ENCODE results near the gene TAF1B. TPM values are rescaled to one million over a fixed set of nuclear protein-coding genes. Genes with fewer than 3 reads are reported as not detected.
A peak's percentile ranks its signal among the peaks of the same experiment; 100 is the strongest.

TAF1B gene
- total and polyA plus RNA-seq, 9 donors = 6.4 to 22.0 (median 14.4) TPM

DNA sequence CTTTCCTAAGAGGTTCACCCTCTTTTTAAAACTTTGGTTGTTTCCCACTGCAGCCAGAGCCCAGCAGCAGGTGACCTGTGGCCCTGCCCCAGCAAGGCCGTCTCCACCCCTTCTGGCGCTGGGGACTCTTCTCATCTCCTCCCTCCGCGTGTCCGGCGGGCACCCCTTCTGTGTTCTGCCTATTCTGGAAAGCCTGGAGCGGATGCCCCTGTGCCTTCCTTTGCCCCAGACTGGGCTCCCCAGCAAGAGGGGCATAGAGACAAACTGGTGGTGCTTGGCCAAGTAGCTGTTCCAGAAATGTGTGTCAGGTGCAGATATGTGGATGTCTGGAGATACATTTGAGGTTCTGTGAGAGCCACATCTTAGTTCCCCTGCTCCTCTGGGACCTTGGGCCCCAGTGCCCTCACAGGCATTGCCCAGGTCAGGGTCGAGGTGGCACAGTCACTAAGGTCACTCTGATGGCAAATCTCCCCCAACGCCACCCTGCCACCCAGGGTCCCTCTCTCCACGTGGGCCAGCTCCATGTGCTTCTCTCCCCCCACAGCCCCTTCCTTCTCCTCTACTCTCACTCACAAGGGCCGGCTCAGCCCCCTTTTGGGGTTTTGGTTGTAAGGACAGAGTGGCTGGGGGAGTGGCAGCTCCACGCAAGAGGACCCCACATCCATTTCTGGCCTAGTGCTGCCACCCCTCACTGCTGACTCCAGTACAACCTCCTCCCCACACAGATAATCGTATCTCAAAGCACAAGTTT is 35.5 kb upstream of the TAF1B start:
- WGBS, 3 donors = 83 to 89% (median 85%) methylated on average over 13 of the region's 13 CpGs
- H3K27me3 ChIP-seq = no peaks in the 10 kb centered on the region
- H3K4me1 ChIP-seq (ENCODE audit: insufficient read depth) = no peaks in the 10 kb centered on the region
- intact Hi-C loops (cut with DNase I) = loop anchor here in 1 of 4 donors (5.0 kb wide), 1 partner anchor 290 kb away; no protein-coding TSS in a partner anchor
- no peaks in the 10 kb centered on the region for H3K9me3 ChIP-seq
- TF ChIP-seq EP300 (IDR thresholded peaks at IDR 0.05) (no peak), POLR2A (IDR thresholded peaks at IDR 0.05) (no peak)
- TF ChIP-seq, protein P1, sequence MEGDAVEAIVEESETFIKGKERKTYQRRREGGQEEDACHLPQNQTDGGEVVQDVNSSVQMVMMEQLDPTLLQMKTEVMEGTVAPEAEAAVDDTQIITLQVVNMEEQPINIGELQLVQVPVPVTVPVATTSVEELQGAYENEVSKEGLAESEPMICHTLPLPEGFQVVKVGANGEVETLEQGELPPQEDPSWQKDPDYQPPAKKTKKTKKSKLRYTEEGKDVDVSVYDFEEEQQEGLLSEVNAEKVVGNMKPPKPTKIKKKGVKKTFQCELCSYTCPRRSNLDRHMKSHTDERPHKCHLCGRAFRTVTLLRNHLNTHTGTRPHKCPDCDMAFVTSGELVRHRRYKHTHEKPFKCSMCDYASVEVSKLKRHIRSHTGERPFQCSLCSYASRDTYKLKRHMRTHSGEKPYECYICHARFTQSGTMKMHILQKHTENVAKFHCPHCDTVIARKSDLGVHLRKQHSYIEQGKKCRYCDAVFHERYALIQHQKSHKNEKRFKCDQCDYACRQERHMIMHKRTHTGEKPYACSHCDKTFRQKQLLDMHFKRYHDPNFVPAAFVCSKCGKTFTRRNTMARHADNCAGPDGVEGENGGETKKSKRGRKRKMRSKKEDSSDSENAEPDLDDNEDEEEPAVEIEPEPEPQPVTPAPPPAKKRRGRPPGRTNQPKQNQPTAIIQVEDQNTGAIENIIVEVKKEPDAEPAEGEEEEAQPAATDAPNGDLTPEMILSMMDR (IDR thresholded peaks at IDR 0.05) = no peak
- no peak overlapping the region for H3K4me3 ChIP-seq
- peak in 1 of 5 donors; percentile 10 for DNase-seq
- H3K27ac ChIP-seq = no peak overlapping the region
- no peaks in the 10 kb centered on the region for H3K36me3 ChIP-seq

GRCh38 chr2:9808334-9809063 is 34.8 kb upstream of the TAF1B start:
- Histone ChIP-seq H3K9me3 (no peaks in the 10 kb centered on the region), H3K27me3 (no peaks in the 10 kb centered on the region), H3K27ac (no peak overlapping the region), H3K4me3 (no peak overlapping the region), H3K36me3 (no peaks in the 10 kb centered on the region), H3K4me1 (ENCODE audit: insufficient read depth) (no peaks in the 10 kb centered on the region)
- WGBS, 3 donors = 85 to 89% (median 89%) methylated on average over 19 of the region's 19 CpGs
- DNase-seq = peak in 2 of 5 donors; percentile 7 to 19
- intact Hi-C loops (cut with DNase I) = loop anchor here in 1 of 4 donors (5.0 kb wide), 1 partner anchor 289 kb away; no protein-coding TSS in a partner anchor
- TF ChIP-seq, protein P1 (IDR thresholded peaks at IDR 0.05) = no peak
- no peak for TF ChIP-seq EP300 (IDR thresholded peaks at IDR 0.05)
- TF ChIP-seq POLR2A (IDR thresholded peaks at IDR 0.05) = no peak

DNA sequence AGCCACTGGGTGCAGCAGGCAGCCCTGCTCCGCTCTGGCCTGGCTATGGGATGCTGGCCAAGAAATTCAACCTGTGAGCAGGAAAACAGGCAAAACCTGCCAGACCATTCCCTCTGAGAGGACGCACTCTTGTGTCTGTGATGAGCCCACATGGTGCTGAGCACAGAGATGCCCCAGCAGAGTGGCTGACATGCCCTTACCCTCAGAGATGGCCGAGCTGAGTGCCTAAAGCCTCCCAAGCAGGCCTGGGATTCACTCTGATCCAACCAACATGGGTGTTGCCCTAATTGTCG is 34.3 kb upstream of the TAF1B start:
- H3K9me3 ChIP-seq = no peaks in the 10 kb centered on the region
- peak in 1 of 5 donors; percentile 19 for DNase-seq
- H3K36me3 ChIP-seq = no peaks in the 10 kb centered on the region
- no peaks in the 10 kb centered on the region for H3K27me3 ChIP-seq
- 96 to 100% (median 96%) methylated on average over 4 of the region's 4 CpGs for WGBS, 3 donors
- H3K4me1 ChIP-seq (ENCODE audit: insufficient read depth) = no peaks in the 10 kb centered on the region
- TF ChIP-seq, protein P1 (IDR thresholded peaks at IDR 0.05) = no peak
- TF ChIP-seq EP300 (IDR thresholded peaks at IDR 0.05) (no peak), POLR2A (IDR thresholded peaks at IDR 0.05) (no peak)
- H3K4me3 ChIP-seq = no peak overlapping the region
- intact Hi-C loops (cut with DNase I) = loop anchor here in 1 of 4 donors (5.0 kb wide), 1 partner anchor 288 kb away; no protein-coding TSS in a partner anchor
- H3K27ac ChIP-seq = no peak overlapping the region

DNA sequence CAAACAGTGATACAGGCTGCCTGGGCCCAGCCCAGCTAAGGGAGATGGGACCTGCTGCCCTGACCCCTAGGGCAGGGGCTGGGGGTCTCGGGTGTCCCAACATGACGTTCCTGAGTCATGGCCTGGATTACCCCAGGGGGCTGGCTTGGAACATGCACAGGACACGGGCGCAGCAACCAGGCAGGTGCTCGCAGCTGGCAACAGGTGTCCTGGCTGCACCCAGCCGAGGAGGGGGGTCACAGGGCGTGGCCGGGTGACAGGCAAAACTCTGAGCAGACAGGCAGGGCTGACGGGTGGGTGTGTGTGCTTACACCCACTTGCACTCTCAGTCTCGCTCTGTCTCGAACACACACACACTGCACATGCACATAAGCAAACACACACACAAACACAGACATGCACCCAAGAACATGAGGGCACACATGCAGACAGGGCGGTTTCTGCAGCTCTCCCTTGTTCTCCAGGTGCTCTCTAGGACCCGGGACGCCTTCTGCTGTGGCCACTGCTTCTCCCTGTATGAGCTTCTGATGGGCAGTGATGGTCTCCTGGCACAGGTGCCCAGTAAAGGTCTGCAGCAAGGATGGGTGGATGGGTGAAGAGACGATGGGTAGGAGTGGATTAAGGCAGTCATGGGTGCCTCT is 33.7 kb upstream of the TAF1B start:
- no peak overlapping the region for H3K4me3 ChIP-seq
- intact Hi-C loops (cut with DNase I) = loop anchor here in 3 of 4 donors (2.0 to 10.0 kb wide), 5 partner anchors 239 to 625 kb away; no protein-coding TSS in a partner anchor
- no peaks in the 10 kb centered on the region for H3K4me1 ChIP-seq (ENCODE audit: insufficient read depth)
- TF ChIP-seq EP300 (IDR thresholded peaks at IDR 0.05) (no peak), POLR2A (IDR thresholded peaks at IDR 0.05) (no peak)
- TF ChIP-seq, protein P1 (IDR thresholded peaks at IDR 0.05) = no peak
- WGBS, 3 donors = 71 to 79% (median 75%) methylated on average over 15 of the region's 15 CpGs
- DNase-seq = peak in 1 of 5 donors; percentile 19
- H3K27me3 ChIP-seq = no peaks in the 10 kb centered on the region
- H3K36me3 ChIP-seq = no peaks in the 10 kb centered on the region
- H3K9me3 ChIP-seq = no peaks in the 10 kb centered on the region
- no peak overlapping the region for H3K27ac ChIP-seq

Measured in ovary (tissue), 9 donors.